ENCODE results near the gene SMURF1.
"Not testable (repeated sequence)": the region's sequence is repeated elsewhere in the genome, so short reads cannot be mapped to it uniquely, and the experiment has no call there.

Gene SMURF1

GRCh38 chr7:99046722-99047121 is 97.2 kb downstream of the SMURF1 start:
- no peak for FAIRE-seq

- not testable (repeated sequence) for FAIRE-seq
Measured at GRCh38 chr7:99046262-99046661, 97.6 kb downstream of the SMURF1 start.

- FAIRE-seq: not testable (repeated sequence)
Measured at GRCh38 chr7:99044858-99045257, 99.0 kb downstream of the SMURF1 start.

- no peak for FAIRE-seq
Measured at GRCh38 chr7:99042957-99043356, 101.0 kb downstream of the SMURF1 start.

- FAIRE-seq: no peak
Measured at GRCh38 chr7:99041526-99041925, 102.4 kb downstream of the SMURF1 start.

- peak; percentile 65 for FAIRE-seq
Measured at GRCh38 chr7:99040104-99040958, 103.6 kb downstream of the SMURF1 start.

- FAIRE-seq: no peak
Measured at GRCh38 chr7:99039384-99039891, 104.5 kb downstream of the SMURF1 start.

- FAIRE-seq: no peak
Measured at GRCh38 chr7:99038086-99038855, 105.6 kb downstream of the SMURF1 start.

- no peak for FAIRE-seq
Measured at GRCh38 chr7:99037327-99037940, 106.5 kb downstream of the SMURF1 start.

- no peak for FAIRE-seq
Measured at GRCh38 chr7:99036546-99037111, 107.3 kb downstream of the SMURF1 start.

GRCh38 chr7:99035723-99036545 is 108.0 kb downstream of the SMURF1 start:
- no peak for FAIRE-seq

GRCh38 chr7:99034932-99035722 is 108.8 kb downstream of the SMURF1 start:
- FAIRE-seq: no peak

- no peak for FAIRE-seq
Measured at GRCh38 chr7:99033765-99034164, 110.1 kb downstream of the SMURF1 start.

- FAIRE-seq: no peak
Measured at GRCh38 chr7:99032928-99033327, 111.0 kb downstream of the SMURF1 start.

- no peak for FAIRE-seq
Measured at GRCh38 chr7:99031496-99031895, 112.4 kb downstream of the SMURF1 start.

- no peak for FAIRE-seq
Measured at GRCh38 chr7:99030951-99031350, 113.0 kb downstream of the SMURF1 start.

GRCh38 chr7:99030457-99030856 is 113.5 kb downstream of the SMURF1 start:
- no peak for FAIRE-seq

- FAIRE-seq: no peak
Measured at GRCh38 chr7:99029466-99030435, 114.2 kb downstream of the SMURF1 start.

- no peak for FAIRE-seq
Measured at GRCh38 chr7:99028261-99028973, 115.5 kb downstream of the SMURF1 start.
